Prostate gland (tissue), 2 donors: ENCODE measurements around the gene ZNF785. TPM values are rescaled to one million over a fixed set of nuclear protein-coding genes. Genes with fewer than 3 reads are reported as not detected.

ENCODE experiments used
- DNase-seq: peaks from one replicate; pipeline ENCODE4 v3.0.0-alpha.2; 2019; ENCODE audit warnings: low spot score
- H3K27ac ChIP-seq, 2 donors: fragments of 200-600 bp; sonication (generic); 2 replicates each; pipeline ENCODE4 v1.5.1; 2017 to 2019
- H3K27me3 ChIP-seq: fragments of 200-600 bp; sonication (generic); replicated peaks from 2 replicates; pipeline ENCODE4 v1.5.1; 2019; ENCODE audit not compliant: insufficient read depth
- H3K36me3 ChIP-seq, 2 donors: fragments of 200-600 bp; sonication (generic); 1 replicate in 1 of 2; 2 replicates in 1 of 2; pipeline versions ENCODE4 v1.5.1 to v1.8.1; 2017 to 2019
- H3K4me1 ChIP-seq: fragments of 200-600 bp; sonication (generic); replicated peaks from 2 replicates; pipeline ENCODE4 v1.5.1; 2019
- H3K4me3 ChIP-seq, 2 donors: fragments of 200-600 bp; sonication (generic); 2 replicates each; pipeline ENCODE4 v1.5.1; 2017 to 2019
- H3K9me3 ChIP-seq: fragments of 200-600 bp; sonication (generic); 2 replicates; pipeline ENCODE4 v1.5.1; 2017
- CTCF ChIP-seq, 4 experiments: fragments of 200-600 bp in 2 of 4; fragments of 450-650 bp in 2 of 4; sonication (generic) in 2 of 4; IDR thresholded peaks; 1 replicate in 3 of 4; 2 replicates in 1 of 4; pipeline ENCODE4 v1.5.1; 2016 to 2019; ENCODE audit warnings: antibody characterized with exemption in 4 of 4, mild to moderate bottlenecking in 2 of 4, moderate library complexity in 2 of 4
- POLR2A ChIP-seq: fragments of 450-650 bp; IDR thresholded peaks from one replicate; pipeline ENCODE4 v1.6.1; 2016; ENCODE audit warnings: antibody characterized with exemption, mild to moderate bottlenecking
- POLR2AphosphoS5 ChIP-seq: sonication (generic); formaldehyde crosslinking; IDR thresholded peaks from one replicate; pipeline ENCODE4 v1.6.1; 2017; ENCODE audit warnings: antibody characterized with exemption
- WGBS: methylation state at CpG from one replicate; pipeline ENCODE4 v1.1.5; 2018; 5-methylcytosine and 5-hydroxymethylcytosine counted together
- intact Hi-C: fragments of 100-400 bp; cut with DNase I; formaldehyde crosslinking; loops from one replicate; pipeline ENCODE4 v1.14.2; 2022
- total RNA-seq, 2 donors: library from RNA; depleted of rRNA; stranded (reverse); fragments of >200 nt; gene quantifications; one replicate each; pipeline ENCODE4 v1.1.0, GENCODE V29; 2016

The ZNF785 gene
- total RNA-seq, 2 donors from 2014 or later, result 16.9 to 18.9 TPM

DNA sequence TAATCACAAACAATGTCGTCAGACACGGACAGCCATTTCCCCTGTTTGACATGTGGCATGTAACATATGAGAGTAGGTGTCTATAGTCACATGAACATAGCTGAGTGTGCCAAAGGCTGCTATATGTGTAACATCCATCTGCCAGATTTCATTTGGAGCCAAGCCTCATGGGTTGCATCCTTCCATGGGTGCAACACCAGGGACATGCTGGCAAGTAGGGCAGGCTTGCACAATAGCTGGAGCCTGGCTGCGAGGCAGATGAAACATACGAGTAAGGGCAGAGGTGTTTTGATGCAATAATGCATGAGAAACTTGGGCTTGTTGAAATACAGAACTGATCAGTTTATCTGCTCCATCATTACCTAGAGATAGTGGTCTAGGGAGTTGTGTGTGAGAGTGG is 33.7 kb upstream of the ZNF785 start:
- TF ChIP-seq CTCF (IDR thresholded peaks at IDR 0.05) (no peak), POLR2A (no peak), POLR2AphosphoS5 (no peak)
- WGBS, result 68% methylated on average over 4 of the region's 4 CpGs
- Histone ChIP-seq H3K27me3 (no peaks in the 10 kb centered on the region), H3K27ac (no peak overlapping the region), H3K36me3 (no peaks in the 10 kb centered on the region), H3K4me1 (no peaks in the 10 kb centered on the region), H3K4me3 (no peak overlapping the region), H3K9me3 (no peaks in the 10 kb centered on the region)
- intact Hi-C loops, result no loop called here
- no peak for DNase-seq

- WGBS, result 33% methylated on average over 12 of the region's 12 CpGs
- Histone ChIP-seq H3K27ac (no peak overlapping the region), H3K9me3 (no peaks in the 10 kb centered on the region), H3K36me3 (no peaks in the 10 kb centered on the region), H3K27me3 (no peaks in the 10 kb centered on the region), H3K4me3 (no peak overlapping the region), H3K4me1 (no peaks in the 10 kb centered on the region)
- TF ChIP-seq POLR2AphosphoS5, result peak; percentile 44
- TF ChIP-seq CTCF (IDR thresholded peaks at IDR 0.05), result peak in 2 of 4 experiments; percentile 30 to 31
- no peak for TF ChIP-seq POLR2A
- intact Hi-C loops, result no loop called here
- DNase-seq, result peak; percentile 54
These were observed 30.0 kb upstream of the ZNF785 start for GRCh38 chr16:30615358-30616091.

DNA sequence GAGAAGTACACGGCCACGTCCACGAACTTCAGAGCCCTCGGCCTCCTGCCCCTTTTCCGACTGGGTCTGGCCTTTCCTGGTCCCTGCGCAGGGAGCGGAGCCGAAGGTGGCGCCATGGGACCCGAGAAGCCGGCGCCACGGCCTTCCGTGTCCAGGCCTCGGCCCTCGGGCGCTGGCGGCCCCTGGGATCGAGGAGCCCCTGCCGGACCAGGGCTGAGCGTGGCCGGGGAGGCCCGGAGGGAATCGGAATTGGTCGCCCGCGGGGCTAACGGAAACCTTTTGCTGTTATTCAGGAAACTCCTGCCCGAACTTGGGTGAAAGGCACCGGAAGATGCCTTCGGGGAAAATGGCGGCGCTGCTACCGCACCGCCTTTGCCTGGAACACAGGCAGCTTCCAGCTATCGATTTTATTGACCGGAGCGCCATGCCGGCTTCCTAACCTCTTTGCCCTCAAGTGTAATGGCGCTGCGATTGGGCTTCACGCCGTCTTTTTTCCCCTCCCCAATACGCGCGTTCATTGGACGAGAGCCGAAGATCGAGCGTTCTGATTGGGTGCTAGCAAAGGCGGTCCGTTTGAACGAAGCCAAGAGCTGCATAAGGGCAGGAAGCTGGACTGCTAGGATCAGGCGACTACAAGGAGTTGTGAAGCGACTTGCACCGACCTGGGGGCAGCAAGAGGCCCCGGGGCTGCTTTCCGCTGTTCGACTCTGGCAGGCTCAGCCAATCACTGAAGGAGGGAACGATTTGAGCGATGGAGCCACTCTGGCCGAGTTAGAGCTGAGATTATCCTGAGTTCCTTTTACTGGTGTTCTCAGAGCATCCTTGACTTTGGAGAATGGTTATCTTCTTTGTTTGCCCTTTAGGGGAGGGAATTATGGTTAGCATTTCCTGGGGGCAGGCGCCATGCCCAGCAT is 24.7 kb upstream of the ZNF785 start, which contains the start of gene ZNF689:
Gene ZNF689 (minus strand): TSS at position 464 of the 914 bp plus-strand sequence. CDS start 348 bp downstream, at position 116.
- Histone ChIP-seq H3K4me3 (peak within 1 kb of the TSS; percentile 67 to 84), H3K27me3 (no peaks in the 10 kb centered on the region), H3K36me3 (no peaks in the 10 kb centered on the region), H3K4me1 (no peaks in the 10 kb centered on the region), H3K9me3 (no peaks in the 10 kb centered on the region), H3K27ac (peak within 1 kb of the TSS; percentile 89 to 93)
- intact Hi-C loops, result no loop called here
- TF ChIP-seq POLR2AphosphoS5 (peak; percentile 94), CTCF (IDR thresholded peaks at IDR 0.05) (no peak), POLR2A (peak; percentile 48)
- peak; percentile 95 for DNase-seq
- WGBS, result under 1% methylated on average over 63 of the region's 63 CpGs

DNA sequence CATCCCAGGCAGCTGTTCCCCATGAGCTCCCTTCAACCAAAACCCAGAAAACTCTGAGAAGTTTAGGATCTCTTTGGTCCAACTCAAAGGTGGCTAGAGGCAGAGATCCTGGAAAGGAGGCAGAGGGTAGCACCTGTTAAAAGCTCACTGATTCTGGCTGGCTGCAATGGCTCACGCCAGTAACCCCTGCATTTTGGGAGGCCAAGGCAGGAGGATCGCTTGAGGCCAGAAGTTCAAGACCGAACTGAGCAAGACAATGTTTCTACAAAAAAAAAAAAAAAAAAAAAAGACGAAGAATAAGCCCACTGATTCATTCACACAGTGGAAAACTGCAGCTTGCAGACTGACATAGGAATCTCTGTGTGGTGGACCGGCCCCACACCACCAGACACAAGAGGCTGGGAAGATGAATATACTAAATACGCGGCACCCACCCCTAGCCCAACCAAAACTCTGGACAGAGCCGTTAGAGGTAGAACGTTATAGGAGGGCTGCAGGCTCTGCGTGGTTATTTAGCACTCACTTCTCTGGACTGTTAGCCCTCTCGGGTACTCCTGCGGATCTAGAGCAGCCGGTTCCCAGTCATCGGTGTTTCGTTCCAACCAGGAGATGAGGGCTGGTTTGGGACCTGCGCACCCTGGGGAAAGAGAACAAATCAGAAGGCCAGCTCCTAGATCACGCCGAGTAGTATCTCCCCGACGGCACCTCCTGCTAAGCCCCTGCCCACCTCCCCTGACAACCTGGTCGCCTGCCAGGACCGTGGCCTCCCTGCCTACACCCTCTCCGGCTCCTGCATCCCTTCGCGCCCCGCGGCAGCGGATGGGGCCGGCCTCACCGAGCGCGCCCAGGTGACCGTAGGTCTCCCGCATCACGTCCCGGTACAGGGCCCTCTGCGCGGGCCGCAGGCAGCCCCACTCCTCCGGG is 23.8 kb upstream of the ZNF785 start:
- intact Hi-C loops, result no loop called here
- H3K4me1 ChIP-seq, result no peaks in the 10 kb centered on the region
- peak; percentile 35 for DNase-seq
- H3K27ac ChIP-seq, result peak overlapping the region; percentile 89 to 93
- H3K36me3 ChIP-seq, result peaks cover 4 to 7% of the 10 kb centered on the region in 2 donors
- H3K9me3 ChIP-seq, result no peaks in the 10 kb centered on the region
- WGBS, result 10% methylated on average over 39 of the region's 40 CpGs
- no peaks in the 10 kb centered on the region for H3K27me3 ChIP-seq
- no peak for TF ChIP-seq CTCF (IDR thresholded peaks at IDR 0.05)
- no peak for TF ChIP-seq POLR2A
- no peak for TF ChIP-seq POLR2AphosphoS5
- H3K4me3 ChIP-seq, result peak overlapping the region; percentile 67 to 84
